WTC11 (cell line): Measurements from ENCODE around the gene ASPHD1. TPM values are rescaled to one million over a fixed set of nuclear protein-coding genes. Genes with fewer than 3 reads are reported as not detected.
"Not testable (repeated sequence)": the region's sequence is repeated elsewhere in the genome, so short reads cannot be mapped to it uniquely, and the experiment has no call there.

ENCODE experiments used
- ATAC-seq: fragments of 200-7000 bp; cut with Tn5 transposase; 2 replicates; pipeline ENCODE4 v1.10.0; 2021; ENCODE audit warnings: mild to moderate bottlenecking, moderate library complexity
- CTCF ChIA-PET: fragments of 300-600 bp; sonication (Branson Sonifier 250); formaldehyde crosslinking; loops from one replicate; lab custom pipeline; 2021; ENCODE audit warnings: antibody characterized with exemption; lab: Charles Lee
- POLR2A ChIA-PET: fragments of 350-600 bp; sonication (Branson Sonifier 250); formaldehyde crosslinking; loops from one replicate; lab custom pipeline; 2021; ENCODE audit warnings: antibody characterized with exemption; lab: Charles Lee
- DNase-seq: peaks from one replicate; pipeline ENCODE4 v3.0.0; 2021; ENCODE audit warnings: low spot score
- H3K27ac Mint-ChIP-seq: 2 replicates; pipeline ENCODE4 v1.8.0; 2021; ENCODE audit warnings: mixed read lengths
- H3K27me3 Mint-ChIP-seq: 2 replicates; pipeline ENCODE4 v1.8.0; 2021; ENCODE audit warnings: low read depth, mild to moderate bottlenecking, moderate library complexity, mixed read lengths
- H3K36me3 Mint-ChIP-seq: 2 replicates; pipeline ENCODE4 v1.8.0; 2021; ENCODE audit warnings: mixed read lengths
- H3K4me1 Mint-ChIP-seq: 2 replicates; pipeline ENCODE4 v1.8.0; 2022; ENCODE audit warnings: mixed read lengths
- H3K4me3 Mint-ChIP-seq: 2 replicates; pipeline ENCODE4 v1.8.0; 2021; ENCODE audit warnings: mild to moderate bottlenecking, moderate library complexity, mixed read lengths
- H3K9me3 Mint-ChIP-seq: 2 replicates; pipeline ENCODE4 v1.8.0; 2021; ENCODE audit warnings: mixed read lengths
- ELF4 ChIP-seq: sonication (generic); formaldehyde crosslinking; IDR thresholded peaks from 2 replicates; pipeline ENCODE4 v1.8.1; 2022; ENCODE audit warnings: low read depth, mild to moderate bottlenecking, moderate library complexity, missing genetic modification reagents
- ESRRA ChIP-seq: sonication (generic); formaldehyde crosslinking; IDR thresholded peaks from 2 replicates; pipeline ENCODE4 v1.8.1; 2022; ENCODE audit warnings: mild to moderate bottlenecking, missing genetic modification reagents, borderline replicate concordance
- ETV6 ChIP-seq: sonication (generic); formaldehyde crosslinking; IDR thresholded peaks from 2 replicates; pipeline ENCODE4 v1.8.1; 2022; ENCODE audit warnings: mild to moderate bottlenecking, missing genetic modification reagents
- GRHL2 ChIP-seq: fragments of 250-450 bp; sonication (Bioruptor Pico); IDR thresholded peaks from 2 replicates; pipeline ENCODE4 v1.8.0; 2022; ENCODE audit warnings: mild to moderate bottlenecking, moderate library complexity; ENCODE audit not compliant: insufficient replicate concordance, severe bottlenecking
- JAZF1 ChIP-seq: fragments of 250-450 bp; sonication (Bioruptor Pico); IDR thresholded peaks from 2 replicates; pipeline ENCODE4 v1.9.0; 2021; ENCODE audit warnings: moderate library complexity, mild to moderate bottlenecking, inconsistent platforms
- MYBL2 ChIP-seq: sonication (generic); formaldehyde crosslinking; IDR thresholded peaks from 2 replicates; pipeline ENCODE4 v1.8.1; 2023; ENCODE audit warnings: mild to moderate bottlenecking, moderate library complexity, missing genetic modification reagents
- NFYB ChIP-seq: sonication (generic); formaldehyde crosslinking; conservative IDR thresholded peaks from 2 replicates; pipeline ENCODE4 v1.8.0; 2022; ENCODE audit warnings: low read depth, missing genetic modification reagents
- NR2C2 ChIP-seq: sonication (generic); formaldehyde crosslinking; IDR thresholded peaks from 2 replicates; pipeline ENCODE4 v1.8.0; 2022; ENCODE audit warnings: mild to moderate bottlenecking, missing genetic modification reagents
- ZNF121 ChIP-seq: sonication (generic); formaldehyde crosslinking; IDR thresholded peaks from 2 replicates; pipeline ENCODE4 v1.8.0; 2023; ENCODE audit warnings: missing genetic modification reagents
- ZNF138 ChIP-seq: sonication (generic); formaldehyde crosslinking; conservative IDR thresholded peaks from 2 replicates; pipeline ENCODE4 v1.8.1; 2022; ENCODE audit warnings: mild to moderate bottlenecking, moderate library complexity, missing genetic modification reagents
- ZNF396 ChIP-seq: fragments of 250-450 bp; sonication (Bioruptor Pico); IDR thresholded peaks from 2 replicates; pipeline ENCODE4 v1.8.0; 2021; ENCODE audit warnings: mild to moderate bottlenecking, moderate library complexity, borderline replicate concordance
- ZNF423 ChIP-seq: fragments of 250-450 bp; sonication (Bioruptor Pico); IDR thresholded peaks from 2 replicates; pipeline ENCODE4 v2.1.2; 2022; ENCODE audit warnings: mild to moderate bottlenecking, moderate library complexity
- total RNA-seq: library from RNA; stranded (reverse); gene quantifications from 3 replicates; pipeline ENCODE4 v1.2.3, GENCODE V29; 2021
- TF ChIP-seq, protein P1 (sequence below): fragments of 250-450 bp; sonication (Bioruptor Pico); IDR thresholded peaks from 2 replicates; pipeline ENCODE4 v1.8.0; 2021; ENCODE audit warnings: mild to moderate bottlenecking
- TF ChIP-seq, protein P2 (sequence below): fragments of 250-450 bp; sonication (Bioruptor Pico); IDR thresholded peaks from 2 replicates; pipeline ENCODE4 v1.9.0; 2021; ENCODE audit warnings: mild to moderate bottlenecking
- TF ChIP-seq, protein P3 (sequence below): sonication (generic); formaldehyde crosslinking; IDR thresholded peaks from 2 replicates; pipeline ENCODE4 v1.8.1; 2022; ENCODE audit warnings: mild to moderate bottlenecking, missing genetic modification reagents, moderate library complexity, borderline replicate concordance
- TF ChIP-seq, protein P4 (sequence below): sonication (generic); formaldehyde crosslinking; IDR thresholded peaks from 2 replicates; pipeline ENCODE4 v1.8.0; 2022; ENCODE audit warnings: mild to moderate bottlenecking, missing genetic modification reagents
- TF ChIP-seq, protein P5 (sequence below): sonication (generic); formaldehyde crosslinking; IDR thresholded peaks from 2 replicates; pipeline ENCODE4 v1.8.0; 2022; ENCODE audit warnings: mild to moderate bottlenecking, missing genetic modification reagents
- TF ChIP-seq, protein P6 (sequence below): sonication (generic); formaldehyde crosslinking; IDR thresholded peaks from 2 replicates; pipeline ENCODE4 v1.8.1; 2023; ENCODE audit warnings: mild to moderate bottlenecking, missing genetic modification reagents, moderate library complexity
- TF ChIP-seq, protein P7 (sequence below): sonication (generic); formaldehyde crosslinking; IDR thresholded peaks from 2 replicates; pipeline ENCODE4 v1.8.1; 2022; ENCODE audit warnings: mild to moderate bottlenecking, moderate library complexity, missing genetic modification reagents

The ASPHD1 gene
- total RNA-seq, 1 experiment from 2014 or later: 26.9 TPM

DNA sequence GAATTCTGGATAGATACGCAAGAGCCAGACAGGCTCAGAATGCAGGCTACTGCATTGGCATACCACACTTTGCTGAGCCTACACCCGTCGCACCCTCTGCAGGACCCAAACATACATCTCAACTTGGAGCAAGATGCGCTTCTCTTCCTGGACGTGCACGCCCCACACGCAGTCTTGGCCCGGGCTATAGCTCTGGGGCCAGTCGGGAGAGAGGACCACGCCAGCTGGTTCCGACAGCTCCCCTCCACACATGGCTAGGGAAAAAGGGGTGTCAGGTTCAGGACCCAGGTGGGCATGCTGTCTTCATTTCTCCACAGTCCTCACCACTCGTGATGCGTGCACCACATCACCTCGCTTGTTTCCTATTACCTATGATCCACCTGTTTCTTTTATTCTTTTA, 22.1 kb upstream of the ASPHD1 start (continued):
- TF ChIP-seq, protein P1, sequence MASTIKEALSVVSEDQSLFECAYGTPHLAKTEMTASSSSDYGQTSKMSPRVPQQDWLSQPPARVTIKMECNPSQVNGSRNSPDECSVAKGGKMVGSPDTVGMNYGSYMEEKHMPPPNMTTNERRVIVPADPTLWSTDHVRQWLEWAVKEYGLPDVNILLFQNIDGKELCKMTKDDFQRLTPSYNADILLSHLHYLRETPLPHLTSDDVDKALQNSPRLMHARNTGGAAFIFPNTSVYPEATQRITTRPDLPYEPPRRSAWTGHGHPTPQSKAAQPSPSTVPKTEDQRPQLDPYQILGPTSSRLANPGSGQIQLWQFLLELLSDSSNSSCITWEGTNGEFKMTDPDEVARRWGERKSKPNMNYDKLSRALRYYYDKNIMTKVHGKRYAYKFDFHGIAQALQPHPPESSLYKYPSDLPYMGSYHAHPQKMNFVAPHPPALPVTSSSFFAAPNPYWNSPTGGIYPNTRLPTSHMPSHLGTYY (CRISPR knock-in tag): no peak
- no peak for TF ChIP-seq ZNF121 (CRISPR knock-in tag)
- no peak for TF ChIP-seq NFYB (CRISPR knock-in tag)
- no peak for TF ChIP-seq MYBL2 (CRISPR knock-in tag)
- TF ChIP-seq, protein P2, sequence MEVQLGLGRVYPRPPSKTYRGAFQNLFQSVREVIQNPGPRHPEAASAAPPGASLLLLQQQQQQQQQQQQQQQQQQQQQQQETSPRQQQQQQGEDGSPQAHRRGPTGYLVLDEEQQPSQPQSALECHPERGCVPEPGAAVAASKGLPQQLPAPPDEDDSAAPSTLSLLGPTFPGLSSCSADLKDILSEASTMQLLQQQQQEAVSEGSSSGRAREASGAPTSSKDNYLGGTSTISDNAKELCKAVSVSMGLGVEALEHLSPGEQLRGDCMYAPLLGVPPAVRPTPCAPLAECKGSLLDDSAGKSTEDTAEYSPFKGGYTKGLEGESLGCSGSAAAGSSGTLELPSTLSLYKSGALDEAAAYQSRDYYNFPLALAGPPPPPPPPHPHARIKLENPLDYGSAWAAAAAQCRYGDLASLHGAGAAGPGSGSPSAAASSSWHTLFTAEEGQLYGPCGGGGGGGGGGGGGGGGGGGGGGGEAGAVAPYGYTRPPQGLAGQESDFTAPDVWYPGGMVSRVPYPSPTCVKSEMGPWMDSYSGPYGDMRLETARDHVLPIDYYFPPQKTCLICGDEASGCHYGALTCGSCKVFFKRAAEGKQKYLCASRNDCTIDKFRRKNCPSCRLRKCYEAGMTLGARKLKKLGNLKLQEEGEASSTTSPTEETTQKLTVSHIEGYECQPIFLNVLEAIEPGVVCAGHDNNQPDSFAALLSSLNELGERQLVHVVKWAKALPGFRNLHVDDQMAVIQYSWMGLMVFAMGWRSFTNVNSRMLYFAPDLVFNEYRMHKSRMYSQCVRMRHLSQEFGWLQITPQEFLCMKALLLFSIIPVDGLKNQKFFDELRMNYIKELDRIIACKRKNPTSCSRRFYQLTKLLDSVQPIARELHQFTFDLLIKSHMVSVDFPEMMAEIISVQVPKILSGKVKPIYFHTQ (CRISPR knock-in tag): no peak
- no peak for TF ChIP-seq GRHL2 (CRISPR knock-in tag)

DNA sequence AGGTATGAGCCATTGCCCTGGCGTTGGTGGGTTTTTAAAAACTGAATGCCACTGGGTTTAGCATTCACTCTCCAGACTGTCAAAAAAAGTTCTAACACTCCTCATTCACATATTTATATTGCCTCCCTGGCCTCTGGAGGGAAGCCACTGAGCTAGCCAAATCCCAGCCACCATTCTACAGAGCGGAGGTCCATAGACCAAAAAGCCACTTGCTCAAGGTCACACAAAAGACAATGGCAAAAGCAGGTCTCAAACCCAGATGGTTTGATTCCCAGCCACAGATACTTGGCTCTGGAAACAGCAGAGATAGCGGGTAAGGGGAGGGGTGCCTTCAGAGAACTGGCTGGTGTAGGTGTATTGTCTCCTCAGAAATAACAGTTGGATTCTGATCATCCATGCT, 19.2 kb upstream of the ASPHD1 start:
- Mint-ChIP-seq H3K4me1 (peaks cover 7% of the 10 kb centered on the region), H3K9me3 (no peaks in the 10 kb centered on the region)
- no peak for DNase-seq
- no peak for TF ChIP-seq ZNF396 (CRISPR knock-in tag)
- TF ChIP-seq ETV6 (CRISPR knock-in tag): no peak
- no peak for TF ChIP-seq JAZF1 (CRISPR knock-in tag)
- TF ChIP-seq ZNF423 (CRISPR knock-in tag): no peak
- TF ChIP-seq ZNF138: no peak
- TF ChIP-seq, protein P3, sequence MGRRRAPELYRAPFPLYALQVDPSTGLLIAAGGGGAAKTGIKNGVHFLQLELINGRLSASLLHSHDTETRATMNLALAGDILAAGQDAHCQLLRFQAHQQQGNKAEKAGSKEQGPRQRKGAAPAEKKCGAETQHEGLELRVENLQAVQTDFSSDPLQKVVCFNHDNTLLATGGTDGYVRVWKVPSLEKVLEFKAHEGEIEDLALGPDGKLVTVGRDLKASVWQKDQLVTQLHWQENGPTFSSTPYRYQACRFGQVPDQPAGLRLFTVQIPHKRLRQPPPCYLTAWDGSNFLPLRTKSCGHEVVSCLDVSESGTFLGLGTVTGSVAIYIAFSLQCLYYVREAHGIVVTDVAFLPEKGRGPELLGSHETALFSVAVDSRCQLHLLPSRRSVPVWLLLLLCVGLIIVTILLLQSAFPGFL: no peak
- no peak for TF ChIP-seq ESRRA
- TF ChIP-seq, protein P4, sequence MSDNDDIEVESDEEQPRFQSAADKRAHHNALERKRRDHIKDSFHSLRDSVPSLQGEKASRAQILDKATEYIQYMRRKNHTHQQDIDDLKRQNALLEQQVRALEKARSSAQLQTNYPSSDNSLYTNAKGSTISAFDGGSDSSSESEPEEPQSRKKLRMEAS (CRISPR knock-in tag): no peak
- TF ChIP-seq ELF4 (CRISPR knock-in tag): no peak
- TF ChIP-seq, all 79 proteins: peak for 0
- Mint-ChIP-seq H3K36me3 (peaks cover 26% of the 10 kb centered on the region), H3K4me3 (no peak overlapping the region), H3K27me3 (peaks cover 3% of the 10 kb centered on the region; the same call in 1 of the 2 replicates), H3K27ac (no peak overlapping the region; the same call in 1 of the 2 replicates)
- CTCF ChIA-PET: no interaction called here
- POLR2A ChIA-PET: no interaction called here
- ATAC-seq: no peak

DNA sequence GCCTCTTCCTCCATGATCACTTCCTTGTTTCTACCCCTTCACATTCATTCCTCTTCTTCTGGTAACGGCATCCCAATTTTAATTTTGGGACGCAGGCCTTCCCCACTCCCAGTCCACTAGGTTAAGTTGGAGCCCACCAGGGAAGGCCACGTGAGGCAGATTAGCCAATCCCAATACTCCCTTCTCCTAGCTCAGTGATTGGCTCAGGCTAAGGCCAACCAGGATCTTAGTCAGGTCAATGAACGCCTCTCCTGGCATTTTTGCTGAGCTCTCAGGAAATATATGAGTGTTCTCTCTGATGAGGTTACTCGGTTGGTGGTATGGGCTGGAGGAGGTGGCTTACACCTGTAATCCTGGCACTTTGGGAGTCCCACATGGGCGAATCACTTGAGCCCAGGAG, 16.3 kb upstream of the ASPHD1 start:
- ATAC-seq: peak; percentile 55
- no peak overlapping the region for H3K4me3 Mint-ChIP-seq
- H3K9me3 Mint-ChIP-seq: no peaks in the 10 kb centered on the region
- DNase-seq: no peak
- ChIA-PET POLR2A (no interaction called here), CTCF (interaction anchor here (0.8 to 1.4 kb wide), 3 partner anchors 19 to 148 kb away, joined by 4 to 9 read pairs (median 4); partner anchors contain the start of gene TLCD3B)
- H3K27me3 Mint-ChIP-seq: no peaks in the 10 kb centered on the region
- no peak overlapping the region for H3K27ac Mint-ChIP-seq
- H3K4me1 Mint-ChIP-seq: no peaks in the 10 kb centered on the region
- peaks cover 26% of the 10 kb centered on the region for H3K36me3 Mint-ChIP-seq
- TF ChIP-seq NR2C2 (CRISPR knock-in tag): no peak
- TF ChIP-seq, protein P5, sequence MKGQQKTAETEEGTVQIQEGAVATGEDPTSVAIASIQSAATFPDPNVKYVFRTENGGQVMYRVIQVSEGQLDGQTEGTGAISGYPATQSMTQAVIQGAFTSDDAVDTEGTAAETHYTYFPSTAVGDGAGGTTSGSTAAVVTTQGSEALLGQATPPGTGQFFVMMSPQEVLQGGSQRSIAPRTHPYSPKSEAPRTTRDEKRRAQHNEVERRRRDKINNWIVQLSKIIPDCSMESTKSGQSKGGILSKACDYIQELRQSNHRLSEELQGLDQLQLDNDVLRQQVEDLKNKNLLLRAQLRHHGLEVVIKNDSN (CRISPR knock-in tag): peak; percentile 61
- TF ChIP-seq, protein P6, sequence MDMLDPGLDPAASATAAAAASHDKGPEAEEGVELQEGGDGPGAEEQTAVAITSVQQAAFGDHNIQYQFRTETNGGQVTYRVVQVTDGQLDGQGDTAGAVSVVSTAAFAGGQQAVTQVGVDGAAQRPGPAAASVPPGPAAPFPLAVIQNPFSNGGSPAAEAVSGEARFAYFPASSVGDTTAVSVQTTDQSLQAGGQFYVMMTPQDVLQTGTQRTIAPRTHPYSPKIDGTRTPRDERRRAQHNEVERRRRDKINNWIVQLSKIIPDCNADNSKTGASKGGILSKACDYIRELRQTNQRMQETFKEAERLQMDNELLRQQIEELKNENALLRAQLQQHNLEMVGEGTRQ: peak; percentile 65
- TF ChIP-seq, protein P7, sequence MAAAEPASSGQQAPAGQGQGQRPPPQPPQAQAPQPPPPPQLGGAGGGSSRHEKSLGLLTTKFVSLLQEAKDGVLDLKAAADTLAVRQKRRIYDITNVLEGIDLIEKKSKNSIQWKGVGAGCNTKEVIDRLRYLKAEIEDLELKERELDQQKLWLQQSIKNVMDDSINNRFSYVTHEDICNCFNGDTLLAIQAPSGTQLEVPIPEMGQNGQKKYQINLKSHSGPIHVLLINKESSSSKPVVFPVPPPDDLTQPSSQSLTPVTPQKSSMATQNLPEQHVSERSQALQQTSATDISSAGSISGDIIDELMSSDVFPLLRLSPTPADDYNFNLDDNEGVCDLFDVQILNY (CRISPR knock-in tag): no peak

DNA sequence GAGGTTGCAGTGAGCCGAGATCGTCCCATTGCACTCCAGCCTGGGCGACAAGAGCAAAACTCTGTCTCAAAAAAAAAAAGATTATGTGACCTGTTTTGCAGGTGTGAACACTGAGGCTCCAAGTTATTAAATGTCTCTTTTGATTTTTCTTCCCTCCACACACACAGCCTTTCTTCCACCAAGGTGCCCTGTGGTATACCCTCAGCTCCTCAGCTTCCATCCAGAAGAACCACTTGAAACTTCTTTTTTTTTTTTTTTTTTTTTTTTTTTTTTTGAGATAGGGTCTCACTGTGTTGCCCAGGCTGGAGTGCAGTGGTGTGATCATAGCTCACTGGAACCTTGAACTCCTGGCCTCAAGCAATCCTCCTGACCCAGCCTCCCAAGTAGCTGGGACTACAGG, 10.9 kb upstream of the ASPHD1 start:
- H3K4me3 Mint-ChIP-seq, H3K27ac Mint-ChIP-seq, DNase-seq, ATAC-seq, H3K9me3 Mint-ChIP-seq, H3K36me3 Mint-ChIP-seq, POLR2A ChIA-PET, H3K27me3 Mint-ChIP-seq, CTCF ChIA-PET: not testable (repeated sequence)
- H3K4me1 Mint-ChIP-seq: peaks cover 12% of the 10 kb centered on the region
